WI38 (cell line): ENCODE data around the gene SLC6A6.

ENCODE experiments used
- H3K4me3 ChIP-seq: 2 replicates; pipeline ENCODE4 v1.5.1; 2011; ENCODE audit warnings: low read depth, mild to moderate bottlenecking, control low read depth, low read length
- CTCF ChIP-seq: IDR thresholded peaks from 2 replicates; pipeline ENCODE4 v1.5.1; 2012; ENCODE audit warnings: low read depth, mild to moderate bottlenecking, control low read depth, low read length

The SLC6A6 gene

GRCh38 chr3:14368885-14369284 is 33.5 kb upstream of the SLC6A6 start:
- H3K4me3 ChIP-seq = no peak overlapping the region
- no peak for TF ChIP-seq CTCF

GRCh38 chr3:14369675-14370669 is 32.4 kb upstream of the SLC6A6 start:
- TF ChIP-seq CTCF = no peak
- H3K4me3 ChIP-seq = no peak overlapping the region

- H3K4me3 ChIP-seq = no peak overlapping the region
- no peak for TF ChIP-seq CTCF
Observed at GRCh38 chr3:14370720-14371572, 31.5 kb upstream of the SLC6A6 start.

GRCh38 chr3:14371573-14372474 is 30.6 kb upstream of the SLC6A6 start:
- TF ChIP-seq CTCF = no peak
- H3K4me3 ChIP-seq = no peak overlapping the region

- no peak for TF ChIP-seq CTCF
- H3K4me3 ChIP-seq = no peak overlapping the region
Observed at GRCh38 chr3:14372587-14372986, 29.8 kb upstream of the SLC6A6 start.

GRCh38 chr3:14373753-14374376 is 28.5 kb upstream of the SLC6A6 start:
- no peak for TF ChIP-seq CTCF
- H3K4me3 ChIP-seq = no peak overlapping the region
